Measurements from ENCODE around the gene LGI2.
"Not testable (repeated sequence)": the region's sequence is repeated elsewhere in the genome, so short reads cannot be mapped to it uniquely, and the experiment has no call there.

Gene LGI2

DNA sequence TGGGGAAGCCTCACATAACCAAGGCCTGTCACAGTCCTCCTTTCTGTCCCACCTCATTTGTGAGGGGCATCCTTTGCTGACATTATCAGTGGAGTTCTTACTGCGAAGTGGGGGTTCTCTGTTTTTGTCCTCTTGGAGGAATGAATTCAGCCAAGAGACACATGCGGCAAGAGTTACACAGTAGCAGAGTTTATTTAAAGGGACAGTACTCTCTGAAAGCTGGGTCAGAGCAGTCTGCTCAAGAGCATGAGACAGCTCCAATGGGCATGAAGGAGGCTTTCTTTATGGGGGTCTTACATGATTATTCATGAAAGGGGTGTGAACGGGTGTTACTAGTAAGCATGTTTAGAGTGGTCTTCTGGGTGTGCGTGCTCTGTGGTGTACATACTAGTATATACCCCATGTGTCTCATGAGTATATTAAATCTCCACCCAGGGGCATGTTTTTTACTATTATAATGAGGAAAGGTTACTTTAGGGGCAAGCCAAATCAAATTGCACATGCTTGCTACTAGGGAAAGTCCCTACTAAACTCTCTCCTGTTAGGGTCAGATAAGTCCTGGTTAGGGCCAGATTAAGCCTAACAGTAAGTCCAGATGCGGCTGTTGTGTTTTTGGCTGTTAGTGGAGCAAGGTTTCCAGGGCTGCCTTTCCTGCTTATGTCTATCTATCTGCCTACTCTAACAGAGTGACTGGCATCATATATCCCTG is 19.8 kb upstream of the LGI2 start:
- DNase-seq (ENCODE audit: low spot score), result no peak

GRCh38 chr4:25043548-25043947 is 12.8 kb upstream of the LGI2 start:
- no peak for DNase-seq (ENCODE audit: low spot score)

- DNase-seq (ENCODE audit: low spot score), result no peak
Measured at GRCh38 chr4:25033526-25033925, 2.8 kb upstream of the LGI2 start.

DNA sequence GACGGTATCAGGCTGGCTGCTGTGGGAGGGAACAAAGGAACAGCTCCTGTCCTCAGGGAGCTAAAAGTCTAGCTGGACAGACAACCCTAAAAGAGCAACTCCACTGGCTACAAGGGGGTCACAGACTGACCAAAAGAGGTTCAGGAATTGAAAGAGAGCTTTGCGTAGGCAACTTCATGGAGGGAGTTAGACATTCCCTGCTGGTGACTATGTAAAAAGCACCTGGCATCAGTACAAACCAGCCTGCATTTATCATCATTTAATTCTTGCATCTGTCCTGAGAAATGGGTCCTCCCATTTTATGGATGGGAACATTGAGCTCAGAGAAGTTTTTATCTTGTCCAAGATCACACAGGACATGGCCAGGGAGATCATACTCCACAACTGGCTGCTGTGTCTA is 1.4 kb upstream of the LGI2 start:
- no peak for DNase-seq (ENCODE audit: low spot score)

DNA sequence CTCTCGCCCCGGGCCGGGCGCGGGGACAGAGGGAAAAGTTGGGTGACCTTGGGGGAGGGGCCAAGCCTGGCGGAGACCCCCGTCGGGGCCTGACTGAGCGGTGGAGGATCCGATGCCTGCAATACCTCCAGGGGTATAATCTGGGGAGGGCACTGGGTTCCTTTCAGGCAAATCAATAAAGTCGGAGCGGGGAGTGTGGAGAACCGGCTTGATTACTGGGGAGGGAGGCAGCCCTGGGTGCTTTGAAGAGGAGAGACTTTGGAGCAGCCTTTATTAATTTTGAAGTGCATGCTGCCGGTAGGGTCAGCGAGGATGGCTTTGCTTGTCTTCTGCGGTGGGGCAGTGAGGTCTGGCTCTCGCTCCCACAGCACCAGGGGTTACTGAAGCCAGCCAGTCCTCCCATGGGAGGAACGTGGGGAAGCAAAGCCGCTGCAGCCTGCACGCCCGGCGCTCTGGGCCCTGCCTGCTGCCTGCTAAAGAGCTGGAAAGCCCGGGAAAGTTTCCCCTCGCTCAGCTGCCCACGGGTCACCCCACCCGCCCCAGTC is 403 bp upstream of the LGI2 start:
- no peak for DNase-seq (ENCODE audit: low spot score)

DNA sequence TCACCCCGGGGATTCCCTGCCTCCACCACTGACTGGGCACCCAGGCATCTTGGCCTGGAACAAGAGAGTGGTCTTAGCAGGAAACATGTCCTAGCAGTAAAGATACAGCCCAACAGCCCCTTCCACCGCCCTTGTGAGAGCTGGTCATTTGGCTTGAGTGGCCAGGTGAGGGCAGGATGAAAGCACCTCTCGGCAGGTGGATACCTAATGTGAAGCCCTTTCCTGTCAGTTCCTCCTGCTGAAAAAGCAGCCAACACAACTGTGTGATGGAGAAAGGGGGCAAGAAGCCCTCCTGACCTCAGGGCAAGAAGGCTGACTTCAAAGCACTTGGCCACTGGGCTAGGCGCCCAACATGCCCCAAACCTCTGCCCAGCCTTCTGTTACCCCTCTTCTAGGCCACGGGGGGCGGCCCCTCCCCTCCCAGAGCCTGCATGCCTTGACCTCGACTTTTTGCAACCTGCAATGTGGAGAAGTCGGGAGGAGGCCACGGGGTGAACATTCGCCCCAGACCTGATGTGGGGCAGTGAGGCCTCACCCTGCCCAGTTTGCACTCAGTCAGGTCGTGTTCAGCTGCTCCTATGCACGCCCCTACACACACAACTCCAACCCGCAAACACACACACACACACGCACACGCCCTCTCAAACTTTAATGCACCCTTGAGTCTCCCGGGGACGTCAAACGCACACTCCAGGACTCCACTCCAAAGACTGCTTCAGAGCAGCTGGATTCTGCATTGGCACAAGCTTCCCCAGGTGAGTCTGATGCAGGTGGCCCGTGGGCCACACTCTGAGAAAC is 1.1 kb downstream of the LGI2 start:
- DNase-seq (ENCODE audit: low spot score), result no peak

GRCh38 chr4:25028851-25029250 is 1.9 kb downstream of the LGI2 start:
- no peak for DNase-seq (ENCODE audit: low spot score)

DNA sequence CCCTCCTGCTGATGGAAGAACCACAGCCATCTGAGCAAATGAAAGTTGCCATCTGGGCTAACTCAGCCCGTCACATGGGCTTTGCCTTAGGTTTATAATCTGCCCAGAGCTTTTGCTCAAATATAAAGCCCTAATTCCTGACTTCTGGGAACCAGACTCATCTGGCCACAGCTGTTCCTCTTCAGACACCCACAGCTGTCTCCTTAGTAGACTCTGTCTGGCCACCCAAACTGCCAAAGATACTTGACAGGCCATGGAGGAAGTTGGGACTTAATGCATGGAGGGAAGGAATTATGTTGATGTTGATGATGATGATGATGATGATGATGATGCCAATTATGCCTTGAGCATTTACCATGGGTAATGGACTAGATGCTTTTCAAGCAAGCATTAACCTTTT is 8.0 kb downstream of the LGI2 start:
- no peak for DNase-seq (ENCODE audit: low spot score)

GRCh38 chr4:25021216-25021615 is 9.5 kb downstream of the LGI2 start:
- no peak for DNase-seq (ENCODE audit: low spot score)

GRCh38 chr4:25020236-25020635 is 10.5 kb downstream of the LGI2 start:
- DNase-seq (ENCODE audit: low spot score), result no peak

- no peak for DNase-seq (ENCODE audit: low spot score)
Measured at GRCh38 chr4:25019501-25019900, 11.2 kb downstream of the LGI2 start.

- no peak for DNase-seq (ENCODE audit: low spot score)
Measured at GRCh38 chr4:25015012-25015411, 15.7 kb downstream of the LGI2 start.

- not testable (repeated sequence) for DNase-seq (ENCODE audit: low spot score)
Measured at GRCh38 chr4:25014662-25014983, 16.1 kb downstream of the LGI2 start.

DNA sequence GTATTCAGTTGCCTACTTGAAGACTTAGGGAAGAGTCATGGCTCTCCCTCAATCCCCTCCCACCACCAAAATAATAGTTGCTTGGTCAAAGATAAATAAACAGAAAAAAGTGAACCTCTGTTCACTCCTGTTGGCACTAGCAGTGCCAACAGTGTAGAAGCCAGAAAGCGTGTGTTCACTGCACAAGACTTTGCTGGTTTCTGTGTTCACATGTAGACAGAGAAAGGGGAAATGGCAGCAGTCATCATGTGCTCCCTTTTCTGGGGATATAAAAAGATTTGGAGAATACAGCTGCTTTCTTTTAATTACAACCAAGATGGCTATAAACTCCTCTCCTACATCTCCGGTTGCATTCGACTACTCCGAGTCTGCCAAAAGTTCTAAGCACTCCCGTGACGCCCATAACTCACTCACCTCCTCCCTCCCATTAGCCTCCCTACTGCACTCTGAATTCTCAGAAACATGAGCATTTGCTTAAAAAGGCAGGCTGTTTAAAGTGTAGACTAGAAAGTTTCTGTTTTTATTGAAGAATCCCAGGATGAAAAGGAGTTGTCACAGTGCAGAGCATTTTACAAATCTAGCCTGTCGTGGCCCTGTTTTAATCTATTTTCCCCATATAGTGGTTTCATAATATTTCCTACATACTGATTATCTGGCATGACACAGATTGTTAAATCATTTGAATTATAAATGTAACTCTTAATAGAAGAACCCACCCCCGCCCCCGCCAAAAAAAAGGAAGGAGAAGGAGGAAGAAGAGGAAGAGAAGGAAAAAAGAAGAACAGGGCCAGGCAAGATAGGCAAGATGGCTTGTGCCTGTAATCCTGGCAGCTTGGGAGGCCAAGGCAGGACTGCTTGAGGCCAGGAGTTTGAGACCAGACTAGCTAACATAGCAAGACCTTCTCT is 16.7 kb downstream of the LGI2 start:
- no peak for DNase-seq (ENCODE audit: low spot score)

GRCh38 chr4:25012655-25013054 is 18.1 kb downstream of the LGI2 start:
- no peak for DNase-seq (ENCODE audit: low spot score)

- DNase-seq (ENCODE audit: low spot score), result no peak
Measured at GRCh38 chr4:25011135-25011866, 19.4 kb downstream of the LGI2 start.

- DNase-seq (ENCODE audit: low spot score), result no peak
Measured at GRCh38 chr4:25007598-25007997, 23.1 kb downstream of the LGI2 start.

DNA sequence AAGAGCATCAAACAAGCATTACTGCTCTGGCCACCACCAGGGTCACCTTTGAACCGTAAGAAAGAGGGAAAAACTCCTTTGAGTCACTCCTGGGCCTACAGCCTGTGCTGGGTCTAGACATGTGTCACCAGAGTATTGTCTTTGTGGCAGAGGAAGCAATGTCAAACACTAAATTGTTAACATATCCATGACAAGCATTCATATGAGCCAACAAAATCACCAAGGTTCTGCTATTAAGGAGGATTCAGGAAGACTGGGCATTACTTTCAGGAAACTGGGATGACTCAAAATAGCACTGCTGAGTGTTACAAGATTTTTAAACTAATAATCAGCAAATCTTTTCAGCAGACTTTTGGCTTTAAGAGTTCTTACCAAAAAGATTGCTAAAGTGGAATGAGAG is 28.1 kb downstream of the LGI2 start:
- no peak for DNase-seq (ENCODE audit: low spot score)

GRCh38 chr4:25001509-25001908 is 29.2 kb downstream of the LGI2 start:
- no peak for DNase-seq (ENCODE audit: low spot score)

GRCh38 chr4:25000639-25001038 is 30.1 kb downstream of the LGI2 start:
- DNase-seq (ENCODE audit: low spot score), result no peak

GRCh38 chr4:24999392-25000089 is 31.2 kb downstream of the LGI2 start:
- DNase-seq (ENCODE audit: low spot score), result peak; percentile 28

All from germinal center (tissue), 1 donor.